Stimulated activated CD4-positive, alpha-beta T cell treated with anti-CD3 and anti-CD28 coated beads, Interleukin-2, amount 100 ng/mL, for 24 hours (primary cell): Measurements from ENCODE around the gene RET.

Experiments
- DNase-seq, 2 donors: peaks; one replicate each; pipeline ENCODE4 v3.0.0-alpha.2; 2020

RET gene

GRCh38 chr10:43111101-43111500 is 34.2 kb downstream of the RET start:
- no peak for DNase-seq

GRCh38 chr10:43111921-43112607 is 35.2 kb downstream of the RET start:
- no peak for DNase-seq

- DNase-seq, result no peak
Observed at GRCh38 chr10:43112608-43112961, 35.7 kb downstream of the RET start.

- no peak for DNase-seq
Observed at GRCh38 chr10:43113201-43114087, 36.6 kb downstream of the RET start.

- DNase-seq, result no peak
Observed at GRCh38 chr10:43114088-43114742, 37.3 kb downstream of the RET start.

- no peak for DNase-seq
Observed at GRCh38 chr10:43114743-43115611, 38.1 kb downstream of the RET start.

- DNase-seq, result no peak
Observed at GRCh38 chr10:43115881-43116595, 39.2 kb downstream of the RET start.

GRCh38 chr10:43116596-43116995 is 39.7 kb downstream of the RET start:
- DNase-seq, result no peak

GRCh38 chr10:43117031-43117776 is 40.3 kb downstream of the RET start:
- DNase-seq, result no peak

GRCh38 chr10:43117777-43118583 is 41.1 kb downstream of the RET start:
- DNase-seq, result no peak

- DNase-seq, result no peak
Observed at GRCh38 chr10:43118631-43119415, 42.0 kb downstream of the RET start.

- no peak for DNase-seq
Observed at GRCh38 chr10:43119416-43120115, 42.7 kb downstream of the RET start.

GRCh38 chr10:43120116-43120928 is 43.5 kb downstream of the RET start:
- DNase-seq, result no peak

- DNase-seq, result peak; percentile 46 to 52
Observed at GRCh38 chr10:43120929-43121314, 44.1 kb downstream of the RET start.

- DNase-seq, result no peak
Observed at GRCh38 chr10:43121444-43121843, 44.6 kb downstream of the RET start.

GRCh38 chr10:43122096-43122495 is 45.2 kb downstream of the RET start:
- no peak for DNase-seq

GRCh38 chr10:43122826-43123225 is 46.0 kb downstream of the RET start:
- no peak for DNase-seq
